ENCODE measurements around the gene TGM3.

The TGM3 gene

DNA sequence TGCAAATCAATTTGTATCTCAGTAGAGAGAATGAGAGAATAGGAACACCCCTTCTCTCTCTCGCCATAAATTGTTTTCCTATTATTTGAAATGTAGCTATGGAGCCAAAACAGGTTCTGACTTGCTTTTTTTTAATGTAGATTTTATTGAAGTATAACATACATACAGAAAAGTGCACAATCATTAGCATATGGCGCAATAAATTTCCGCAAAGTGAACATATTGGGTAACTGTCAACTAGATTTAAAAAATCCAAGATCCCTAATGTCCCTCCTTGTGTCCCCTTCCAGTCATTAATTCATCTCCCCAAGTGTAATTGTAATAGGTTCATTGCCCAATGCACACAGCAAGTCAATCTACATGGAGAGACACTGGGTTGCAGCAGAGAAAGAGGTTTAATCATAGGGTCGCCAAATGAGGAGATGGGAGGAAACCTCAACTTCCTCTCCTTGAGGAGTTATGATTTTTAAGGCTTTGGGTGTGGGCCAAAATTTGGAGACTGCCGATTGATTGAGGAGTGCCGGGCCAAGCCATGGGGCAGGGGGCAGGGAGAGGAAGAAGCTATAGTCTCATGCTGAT is 43.3 kb upstream of the TGM3 start:
- DNase-seq = no peak

GRCh38 chr20:2253256-2253655 is 42.5 kb upstream of the TGM3 start:
- no peak overlapping the region for H4K91ac ChIP-seq (ENCODE audit: low read length)
- H3K4me2 ChIP-seq (ENCODE audit: low read length, poor library complexity, severe bottlenecking) = no peak overlapping the region
- no peak overlapping the region for H3K18ac ChIP-seq (ENCODE audit: low read depth in 1 of 2, low read length in 2 of 2)
- no peak overlapping the region for H2AFZ ChIP-seq (ENCODE audit: low read depth, low read length)
- H2AK5ac ChIP-seq (ENCODE audit: low read length, severe bottlenecking) = no peak overlapping the region
- no peaks in the 10 kb centered on the region for H3K9me3 ChIP-seq (ENCODE audit: control insufficient read depth, low read length)
- H3K4ac ChIP-seq (ENCODE audit: low read depth in 1 of 2, low read length in 2 of 2) = no peak overlapping the region
- 96% methylated on average over 10 of the region's 10 CpGs for WGBS
- no peak overlapping the region for H3K27ac ChIP-seq (ENCODE audit: low read length, poor library complexity, severe bottlenecking)
- H3K23ac ChIP-seq (ENCODE audit: low read length in 2 of 2) = no peak overlapping the region
- H2BK5ac ChIP-seq (ENCODE audit: low read depth, low read length, poor library complexity, severe bottlenecking) = no peak overlapping the region
- H3K27me3 ChIP-seq (ENCODE audit: control insufficient read depth in 1 of 2, insufficient read depth in 1 of 2, low read length in 2 of 2) = peaks cover 0 to 3% of the 10 kb centered on the region in 2 experiments
- H2BK15ac ChIP-seq (ENCODE audit: low read depth, poor library complexity, severe bottlenecking) = no peak overlapping the region
- H3K4me1 ChIP-seq (ENCODE audit: control insufficient read depth, insufficient read depth, low read depth, low read length) = no peaks in the 10 kb centered on the region
- H3K4me3 ChIP-seq (ENCODE audit: insufficient read depth in 1 of 2, low read depth in 1 of 2, low read length in 2 of 2) = no peak overlapping the region
- no peak for DNase-seq
- H2BK120ac ChIP-seq (ENCODE audit: low read depth, low read length) = no peak overlapping the region
- H3K79me1 ChIP-seq (replicated peaks; ENCODE audit: low read length, poor library complexity, severe bottlenecking) = no peaks in the 10 kb centered on the region
- no peak overlapping the region for H3K14ac ChIP-seq (ENCODE audit: low read length in 2 of 2)
- H3K9ac ChIP-seq (ENCODE audit: low read length) = no peak overlapping the region
- H2BK12ac ChIP-seq (ENCODE audit: low read length in 2 of 2) = no peak overlapping the region
- no peak overlapping the region for H4K8ac ChIP-seq (ENCODE audit: low read length)
- H3K36me3 ChIP-seq (ENCODE audit: control insufficient read depth in 1 of 2, insufficient read depth in 2 of 2, low read depth in 1 of 2, low read length in 2 of 2) = no peaks in the 10 kb centered on the region

More for the DNA sequence above, 43.3 kb upstream of the TGM3 start:
- no peak overlapping the region for H2BK5ac ChIP-seq (ENCODE audit: low read depth, low read length, poor library complexity, severe bottlenecking)
- H2AK5ac ChIP-seq (ENCODE audit: low read length, severe bottlenecking) = no peak overlapping the region
- H2AFZ ChIP-seq (ENCODE audit: low read depth, low read length) = no peak overlapping the region
- 93% methylated on average over 5 of the region's 6 CpGs for WGBS
- H3K4ac ChIP-seq (ENCODE audit: low read depth in 1 of 2, low read length in 2 of 2) = no peak overlapping the region
- no peak overlapping the region for H4K8ac ChIP-seq (ENCODE audit: low read length)
- H3K4me1 ChIP-seq (ENCODE audit: control insufficient read depth, insufficient read depth, low read depth, low read length) = no peaks in the 10 kb centered on the region
- peaks cover 5% of the 10 kb centered on the region in 2 experiments for H3K27me3 ChIP-seq (ENCODE audit: control insufficient read depth in 1 of 2, insufficient read depth in 1 of 2, low read length in 2 of 2)
- no peak overlapping the region for H2BK15ac ChIP-seq (ENCODE audit: low read depth, poor library complexity, severe bottlenecking)
- no peaks in the 10 kb centered on the region for H3K9me3 ChIP-seq (ENCODE audit: control insufficient read depth, low read length)
- H2BK120ac ChIP-seq (ENCODE audit: low read depth, low read length) = no peak overlapping the region
- H3K18ac ChIP-seq (ENCODE audit: low read depth in 1 of 2, low read length in 2 of 2) = no peak overlapping the region
- H3K9ac ChIP-seq (ENCODE audit: low read length) = no peak overlapping the region
- H3K14ac ChIP-seq (ENCODE audit: low read length in 2 of 2) = no peak overlapping the region
- H3K4me3 ChIP-seq (ENCODE audit: insufficient read depth in 1 of 2, low read depth in 1 of 2, low read length in 2 of 2) = no peak overlapping the region
- no peak overlapping the region for H3K27ac ChIP-seq (ENCODE audit: low read length, poor library complexity, severe bottlenecking)
- no peak overlapping the region for H3K4me2 ChIP-seq (ENCODE audit: low read length, poor library complexity, severe bottlenecking)
- no peak overlapping the region for H4K91ac ChIP-seq (ENCODE audit: low read length)
- no peak overlapping the region for H3K23ac ChIP-seq (ENCODE audit: low read length in 2 of 2)
- no peak overlapping the region for H2BK12ac ChIP-seq (ENCODE audit: low read length in 2 of 2)
- no peaks in the 10 kb centered on the region for H3K36me3 ChIP-seq (ENCODE audit: control insufficient read depth in 1 of 2, insufficient read depth in 2 of 2, low read depth in 1 of 2, low read length in 2 of 2)
- no peaks in the 10 kb centered on the region for H3K79me1 ChIP-seq (replicated peaks; ENCODE audit: low read length, poor library complexity, severe bottlenecking)

DNA sequence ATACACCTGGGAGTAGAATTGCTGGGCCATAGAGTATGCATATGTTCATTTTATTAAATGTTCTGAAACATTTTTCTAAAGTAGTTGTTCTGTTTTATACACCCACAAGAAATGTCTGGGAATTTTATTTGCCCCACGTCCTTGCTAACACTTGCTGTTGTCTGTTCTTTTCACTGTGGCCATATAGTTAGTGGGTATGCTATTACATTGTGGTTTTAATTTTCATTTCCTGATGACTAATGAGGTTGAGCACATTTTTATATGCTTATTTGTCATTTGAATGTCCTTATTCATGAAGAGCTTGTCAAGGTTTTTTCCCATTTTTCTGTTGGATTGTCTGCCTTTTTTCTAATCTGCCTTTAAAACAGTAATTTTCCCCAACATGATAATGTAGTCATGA is 41.5 kb upstream of the TGM3 start:
- H4K91ac ChIP-seq (ENCODE audit: low read length) = no peak overlapping the region

GRCh38 chr20:2255926-2256531 is 39.8 kb upstream of the TGM3 start:
- H3K23ac ChIP-seq (ENCODE audit: low read length in 2 of 2) = no peak overlapping the region
- H3K27ac ChIP-seq (ENCODE audit: low read length, poor library complexity, severe bottlenecking) = no peak overlapping the region

More for the DNA sequence above, 41.5 kb upstream of the TGM3 start:
- no peak overlapping the region for H3K4me2 ChIP-seq (ENCODE audit: low read length, poor library complexity, severe bottlenecking)
- H3K9me3 ChIP-seq (ENCODE audit: control insufficient read depth, low read length) = no peaks in the 10 kb centered on the region
- no peak overlapping the region for H4K8ac ChIP-seq (ENCODE audit: low read length)
- no peak overlapping the region for H2BK15ac ChIP-seq (ENCODE audit: low read depth, poor library complexity, severe bottlenecking)
- no peak overlapping the region for H3K4ac ChIP-seq (ENCODE audit: low read depth in 1 of 2, low read length in 2 of 2)
- H3K9ac ChIP-seq (ENCODE audit: low read length) = no peak overlapping the region
- H3K27ac ChIP-seq (ENCODE audit: low read length, poor library complexity, severe bottlenecking) = no peak overlapping the region
- H2BK5ac ChIP-seq (ENCODE audit: low read depth, low read length, poor library complexity, severe bottlenecking) = no peak overlapping the region
- H3K23ac ChIP-seq (ENCODE audit: low read length in 2 of 2) = no peak overlapping the region
- H2BK12ac ChIP-seq (ENCODE audit: low read length in 2 of 2) = no peak overlapping the region
- H2AK5ac ChIP-seq (ENCODE audit: low read length, severe bottlenecking) = no peak overlapping the region
- H3K4me3 ChIP-seq (ENCODE audit: insufficient read depth in 1 of 2, low read depth in 1 of 2, low read length in 2 of 2) = no peak overlapping the region
- H3K79me1 ChIP-seq (replicated peaks; ENCODE audit: low read length, poor library complexity, severe bottlenecking) = no peaks in the 10 kb centered on the region
- no peaks in the 10 kb centered on the region for H3K4me1 ChIP-seq (ENCODE audit: control insufficient read depth, insufficient read depth, low read depth, low read length)
- no peak overlapping the region for H2AFZ ChIP-seq (ENCODE audit: low read depth, low read length)
- peaks cover 0 to 3% of the 10 kb centered on the region in 2 experiments for H3K27me3 ChIP-seq (ENCODE audit: control insufficient read depth in 1 of 2, insufficient read depth in 1 of 2, low read length in 2 of 2)
- H3K36me3 ChIP-seq (ENCODE audit: control insufficient read depth in 1 of 2, insufficient read depth in 2 of 2, low read depth in 1 of 2, low read length in 2 of 2) = no peaks in the 10 kb centered on the region
- no peak overlapping the region for H2BK120ac ChIP-seq (ENCODE audit: low read depth, low read length)
- no peak for DNase-seq
- H3K14ac ChIP-seq (ENCODE audit: low read length in 2 of 2) = no peak overlapping the region
- no peak overlapping the region for H3K18ac ChIP-seq (ENCODE audit: low read depth in 1 of 2, low read length in 2 of 2)
- WGBS = no CpG with 5 or more reads among the region's 1 CpG

More at GRCh38 chr20:2255926-2256531, 39.8 kb upstream of the TGM3 start:
- Histone ChIP-seq H3K9me3 (ENCODE audit: control insufficient read depth, low read length) (no peaks in the 10 kb centered on the region), H3K4ac (ENCODE audit: low read depth in 1 of 2, low read length in 2 of 2) (no peak overlapping the region), H3K79me1 (replicated peaks; ENCODE audit: low read length, poor library complexity, severe bottlenecking) (no peaks in the 10 kb centered on the region), H2BK5ac (ENCODE audit: low read depth, low read length, poor library complexity, severe bottlenecking) (no peak overlapping the region), H2AFZ (ENCODE audit: low read depth, low read length) (no peak overlapping the region), H3K18ac (ENCODE audit: low read depth in 1 of 2, low read length in 2 of 2) (no peak overlapping the region), H3K27me3 (ENCODE audit: control insufficient read depth in 1 of 2, insufficient read depth in 1 of 2, low read length in 2 of 2) (peaks cover 0 to 3% of the 10 kb centered on the region in 2 experiments), H3K4me1 (ENCODE audit: control insufficient read depth, insufficient read depth, low read depth, low read length) (no peaks in the 10 kb centered on the region), H2AK5ac (ENCODE audit: low read length, severe bottlenecking) (no peak overlapping the region), H3K36me3 (ENCODE audit: control insufficient read depth in 1 of 2, insufficient read depth in 2 of 2, low read depth in 1 of 2, low read length in 2 of 2) (no peaks in the 10 kb centered on the region), H4K91ac (ENCODE audit: low read length) (no peak overlapping the region), H2BK120ac (ENCODE audit: low read depth, low read length) (no peak overlapping the region), H2BK12ac (ENCODE audit: low read length in 2 of 2) (no peak overlapping the region), H3K4me3 (ENCODE audit: insufficient read depth in 1 of 2, low read depth in 1 of 2, low read length in 2 of 2) (peak overlapping the region in 1 of 2 experiments; percentile 30), H2BK15ac (ENCODE audit: low read depth, poor library complexity, severe bottlenecking) (no peak overlapping the region), H3K9ac (ENCODE audit: low read length) (no peak overlapping the region), H4K8ac (ENCODE audit: low read length) (no peak overlapping the region), H3K14ac (ENCODE audit: low read length in 2 of 2) (peak overlapping the region in 1 of 2 experiments; percentile 55), H3K4me2 (ENCODE audit: low read length, poor library complexity, severe bottlenecking) (no peak overlapping the region)
- DNase-seq = no peak
- 62% methylated on average over 9 of the region's 9 CpGs for WGBS

Measured in mesenchymal stem cell (in vitro differentiated cells and primary cell).